ENCODE measurements around the gene CCL15.
"Not testable (repeated sequence)": the region's sequence is repeated elsewhere in the genome, so short reads cannot be mapped to it uniquely, and the experiment has no call there.

Gene CCL15, protein sequence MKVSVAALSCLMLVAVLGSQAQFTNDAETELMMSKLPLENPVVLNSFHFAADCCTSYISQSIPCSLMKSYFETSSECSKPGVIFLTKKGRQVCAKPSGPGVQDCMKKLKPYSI

GRCh38 chr17:36001110-36001771 lies at the start of gene CCL15:
TSS of gene CCL15 (minus strand) at chr17:36001553. CDS start at chr17:36001492, 61 bp downstream.
- DNase-seq (no peak), ATAC-seq (no peak)
- Mint-ChIP-seq H3K27ac (no peak within 1 kb of the TSS), H3K4me3 (no peak within 1 kb of the TSS), H3K4me1 (peaks cover 22% of the 10 kb centered on the region), H3K36me3 (ENCODE audit: low read depth) (no peaks in the 10 kb centered on the region), H3K9me3 (no peaks in the 10 kb centered on the region), H3K27me3 (peaks cover 4% of the 10 kb centered on the region)

DNA sequence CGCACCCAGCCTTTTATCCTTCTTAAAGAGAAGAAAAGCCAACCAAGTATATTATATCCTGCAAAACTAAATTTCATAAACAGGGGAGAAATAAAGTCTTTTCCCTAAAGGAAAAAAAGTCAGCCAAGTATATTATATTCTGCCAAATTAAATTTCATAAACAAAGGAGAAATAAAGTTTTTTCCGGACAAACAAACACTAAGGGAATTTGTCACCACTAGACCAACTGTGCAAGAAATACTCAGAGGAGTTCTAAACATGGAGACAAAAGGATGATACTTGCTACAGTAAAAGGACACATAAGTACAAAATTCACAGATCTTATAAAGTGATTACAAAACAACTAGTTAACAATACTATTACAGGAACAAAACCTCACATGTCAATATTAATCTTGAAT lies 48.3 kb upstream of the CCL15 start:
- no peak for ATAC-seq
- Mint-ChIP-seq H3K27ac (no peak overlapping the region), H3K4me1 (no peaks in the 10 kb centered on the region), H3K9me3 (peaks cover 36% of the 10 kb centered on the region), H3K4me3 (no peak overlapping the region), H3K27me3 (peaks cover 28% of the 10 kb centered on the region), H3K36me3 (ENCODE audit: low read depth) (peaks cover 3% of the 10 kb centered on the region)
- DNase-seq: no peak

- H3K4me1 Mint-ChIP-seq: no peaks in the 10 kb centered on the region
- DNase-seq (no peak), ATAC-seq (no peak)
- peaks cover 36% of the 10 kb centered on the region for H3K9me3 Mint-ChIP-seq
- peaks cover 3% of the 10 kb centered on the region for H3K36me3 Mint-ChIP-seq (ENCODE audit: low read depth)
- H3K4me3 Mint-ChIP-seq: no peak overlapping the region
- no peak overlapping the region for H3K27ac Mint-ChIP-seq
- H3K27me3 Mint-ChIP-seq: peaks cover 31% of the 10 kb centered on the region
Measured at GRCh38 chr17:36048066-36048465, 46.7 kb upstream of the CCL15 start.

- Mint-ChIP-seq H3K27me3 (peaks cover 20% of the 10 kb centered on the region), H3K36me3 (ENCODE audit: low read depth) (no peaks in the 10 kb centered on the region), H3K4me1 (peaks cover 7% of the 10 kb centered on the region), H3K9me3 (no peaks in the 10 kb centered on the region), H3K4me3 (no peak overlapping the region), H3K27ac (no peak overlapping the region)
- DNase-seq (no peak), ATAC-seq (no peak)
Measured at GRCh38 chr17:36036235-36036634, 34.9 kb upstream of the CCL15 start.

- Mint-ChIP-seq H3K4me3 (no peak overlapping the region), H3K9me3 (no peaks in the 10 kb centered on the region), H3K27me3 (peaks cover 29% of the 10 kb centered on the region), H3K27ac (no peak overlapping the region), H3K4me1 (peaks cover 6% of the 10 kb centered on the region), H3K36me3 (ENCODE audit: low read depth) (no peaks in the 10 kb centered on the region)
- ATAC-seq (no peak), DNase-seq (no peak)
Measured at GRCh38 chr17:36034127-36034526, 32.8 kb upstream of the CCL15 start.

DNA sequence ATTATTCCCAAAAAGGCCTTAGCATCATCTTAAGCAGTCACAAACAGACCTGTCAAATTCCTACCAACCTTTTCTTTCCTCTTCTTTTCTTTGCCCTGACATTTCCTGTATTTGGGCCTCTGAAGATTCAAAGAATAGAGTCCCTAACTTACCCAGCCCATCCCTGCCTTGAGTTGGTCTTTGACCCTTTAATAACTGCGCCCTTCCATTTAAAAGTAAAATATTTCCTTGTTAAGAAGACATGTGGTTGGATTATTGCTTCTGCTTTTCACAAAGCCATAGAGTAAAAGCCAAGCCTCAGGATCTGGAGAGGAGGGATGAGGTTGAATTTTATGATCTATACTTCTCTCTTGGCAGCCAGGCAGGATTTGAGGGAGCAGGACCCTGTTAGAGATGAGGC lies 29.6 kb upstream of the CCL15 start:
- DNase-seq (no peak), ATAC-seq (no peak)
- Mint-ChIP-seq H3K4me3 (no peak overlapping the region), H3K27me3 (peaks cover 27% of the 10 kb centered on the region), H3K27ac (no peak overlapping the region), H3K4me1 (peaks cover 6% of the 10 kb centered on the region), H3K9me3 (no peaks in the 10 kb centered on the region), H3K36me3 (ENCODE audit: low read depth) (no peaks in the 10 kb centered on the region)

DNA sequence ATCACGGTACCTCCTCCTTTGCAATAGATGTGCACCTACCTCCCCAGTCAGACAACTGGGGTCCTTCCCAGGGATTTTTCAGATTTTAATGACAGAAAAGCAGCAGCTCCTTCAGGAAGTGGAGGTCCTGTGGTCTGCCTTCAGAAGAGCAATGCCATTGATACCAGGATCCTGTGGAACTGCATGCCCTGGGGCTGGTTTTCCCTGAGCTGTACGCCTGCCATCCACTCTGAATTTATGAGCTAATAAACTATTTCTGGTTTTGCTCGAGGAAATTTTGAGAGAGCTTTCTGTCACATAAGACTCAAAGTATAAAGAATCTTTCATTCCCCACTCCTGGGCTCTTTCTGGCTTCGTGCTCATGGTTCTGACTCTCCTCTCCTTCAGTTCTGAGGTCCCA lies 26.4 kb upstream of the CCL15 start:
- Mint-ChIP-seq H3K36me3 (ENCODE audit: low read depth) (no peaks in the 10 kb centered on the region), H3K27ac (no peak overlapping the region), H3K4me3 (no peak overlapping the region), H3K4me1 (no peaks in the 10 kb centered on the region), H3K27me3 (peaks cover 18% of the 10 kb centered on the region), H3K9me3 (no peaks in the 10 kb centered on the region)
- no peak for DNase-seq
- ATAC-seq: no peak

- no peak for DNase-seq
- ATAC-seq: no peak
- Mint-ChIP-seq H3K4me3 (no peak overlapping the region), H3K36me3 (ENCODE audit: low read depth) (no peaks in the 10 kb centered on the region), H3K4me1 (no peaks in the 10 kb centered on the region), H3K27me3 (peaks cover 31% of the 10 kb centered on the region), H3K9me3 (no peaks in the 10 kb centered on the region), H3K27ac (no peak overlapping the region)
Measured at GRCh38 chr17:36024106-36024869, 22.9 kb upstream of the CCL15 start.

DNA sequence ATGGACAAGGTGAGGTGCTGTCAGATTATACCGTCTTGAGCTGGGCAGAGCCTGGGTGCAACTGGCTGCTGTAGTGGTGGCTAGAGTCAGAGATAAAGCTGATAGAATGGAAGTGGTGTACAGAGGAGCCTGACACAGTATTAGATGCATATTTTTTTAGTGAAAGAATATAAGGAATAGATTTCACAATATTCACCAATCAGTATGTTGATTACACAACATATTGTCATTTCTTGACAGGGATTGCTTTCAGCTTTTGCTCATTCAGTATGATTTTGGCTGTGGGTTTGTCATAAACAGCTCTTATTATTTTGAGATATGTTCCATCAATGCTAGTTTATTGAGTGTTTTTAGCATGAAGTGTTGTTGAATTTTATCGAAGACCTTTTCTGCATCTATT lies 18.1 kb upstream of the CCL15 start:
- no peak overlapping the region for H3K27ac Mint-ChIP-seq
- H3K27me3 Mint-ChIP-seq: peaks cover 35% of the 10 kb centered on the region
- peaks cover 4% of the 10 kb centered on the region for H3K4me1 Mint-ChIP-seq
- ATAC-seq (no peak), DNase-seq (no peak)
- H3K36me3 Mint-ChIP-seq (ENCODE audit: low read depth): no peaks in the 10 kb centered on the region
- H3K9me3 Mint-ChIP-seq: no peaks in the 10 kb centered on the region
- no peak overlapping the region for H3K4me3 Mint-ChIP-seq

DNA sequence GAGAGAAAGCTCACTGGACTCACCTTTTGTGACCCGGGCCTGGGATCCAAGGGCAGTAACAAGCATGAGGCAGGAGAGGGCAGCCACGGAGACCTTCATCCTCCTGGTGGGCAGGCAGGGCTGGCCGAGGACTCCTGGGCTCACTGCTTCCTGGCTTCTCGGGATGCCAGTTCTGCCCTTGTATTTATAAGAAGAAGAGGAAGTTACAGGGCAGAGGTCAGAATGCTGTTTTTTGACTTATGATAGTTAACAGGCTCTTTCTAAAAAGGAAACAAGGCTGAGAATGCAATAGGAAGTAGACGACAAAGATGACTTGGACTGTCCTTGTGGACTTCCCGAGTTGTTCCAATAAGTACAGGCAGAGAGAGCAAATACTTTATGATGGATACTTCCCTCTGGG lies 16.4 kb upstream of the CCL15 start, which contains the start of gene CCL23:
Gene CCL23, minus strand, starts transcription at position 174 of the 400 bp plus-strand sequence. Its CDS starts 75 bp downstream, at position 99.
- Mint-ChIP-seq H3K4me1 (peaks cover 4% of the 10 kb centered on the region), H3K36me3 (ENCODE audit: low read depth) (no peaks in the 10 kb centered on the region), H3K4me3 (no peak within 1 kb of the TSS), H3K9me3 (no peaks in the 10 kb centered on the region), H3K27me3 (peaks cover 41% of the 10 kb centered on the region), H3K27ac (no peak within 1 kb of the TSS)
- DNase-seq: no peak
- ATAC-seq: no peak

DNA sequence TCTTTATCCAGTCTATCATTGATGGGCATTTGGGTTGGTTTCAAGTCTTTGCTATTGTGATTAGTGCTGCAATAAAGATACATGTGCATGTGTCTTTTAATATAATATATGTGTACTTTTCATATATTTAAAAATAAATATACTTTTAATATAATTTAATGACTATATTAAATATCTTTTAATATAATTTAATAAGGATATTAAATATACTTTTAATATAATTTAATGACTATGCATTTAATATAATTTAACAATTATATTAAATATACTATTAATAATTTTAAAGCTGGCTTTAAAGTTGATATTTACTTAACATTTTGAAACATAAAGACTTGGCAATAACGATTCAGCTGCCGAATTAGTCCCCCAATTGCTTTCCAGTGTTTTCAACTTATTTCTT lies 15.2 kb upstream of the CCL15 start:
- Mint-ChIP-seq H3K9me3 (no peaks in the 10 kb centered on the region), H3K27me3 (peaks cover 31% of the 10 kb centered on the region), H3K4me3 (no peak overlapping the region), H3K36me3 (ENCODE audit: low read depth) (no peaks in the 10 kb centered on the region), H3K4me1 (peaks cover 4% of the 10 kb centered on the region), H3K27ac (no peak overlapping the region)
- no peak for DNase-seq
- no peak for ATAC-seq

DNA sequence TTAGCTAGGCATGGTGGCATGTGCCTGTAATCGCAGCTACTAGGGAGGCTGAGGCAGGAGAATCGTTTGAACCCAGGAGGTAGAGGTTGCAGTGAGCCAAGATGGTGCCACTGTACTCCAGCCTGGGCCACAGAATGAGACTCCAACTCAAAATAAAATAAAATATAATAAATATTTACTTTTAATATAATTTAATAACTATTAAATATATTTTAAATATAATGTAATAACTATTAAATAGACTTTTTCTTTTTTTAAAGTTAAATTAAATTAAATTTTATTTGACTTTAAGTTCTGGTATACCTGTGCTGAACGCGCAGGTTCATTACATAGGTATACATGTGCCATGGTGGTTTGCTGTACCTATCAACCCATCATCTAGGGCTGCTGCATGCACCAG lies 14.5 kb upstream of the CCL15 start:
- H3K27me3 Mint-ChIP-seq: peaks cover 26% of the 10 kb centered on the region
- H3K9me3 Mint-ChIP-seq; DNase-seq; H3K27ac Mint-ChIP-seq; ATAC-seq; H3K4me3 Mint-ChIP-seq; H3K36me3 Mint-ChIP-seq (ENCODE audit: low read depth); H3K4me1 Mint-ChIP-seq: not testable (repeated sequence)

DNA sequence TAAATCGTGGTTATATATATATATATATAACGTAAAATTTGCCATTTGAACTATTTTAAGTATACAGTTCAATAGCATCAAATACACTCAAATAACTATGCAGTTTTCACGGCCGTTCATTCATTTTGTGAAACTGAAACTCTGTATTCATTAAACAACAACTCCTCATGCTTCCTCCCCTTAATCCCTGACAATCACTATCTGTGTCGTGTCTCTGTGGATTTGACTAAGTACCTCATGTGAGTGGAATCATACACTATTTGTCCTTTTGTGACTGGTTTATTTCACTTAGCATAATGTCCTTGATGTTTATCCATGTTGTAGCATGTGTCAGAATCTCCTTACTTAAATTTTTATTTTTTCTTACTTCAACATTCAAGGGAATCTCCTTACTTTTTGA lies 13.6 kb upstream of the CCL15 start:
- DNase-seq (no peak), ATAC-seq (no peak)
- no peaks in the 10 kb centered on the region for H3K9me3 Mint-ChIP-seq
- no peak overlapping the region for H3K27ac Mint-ChIP-seq
- peaks cover 16% of the 10 kb centered on the region for H3K27me3 Mint-ChIP-seq
- peaks cover 4% of the 10 kb centered on the region for H3K4me1 Mint-ChIP-seq
- no peaks in the 10 kb centered on the region for H3K36me3 Mint-ChIP-seq (ENCODE audit: low read depth)
- H3K4me3 Mint-ChIP-seq: no peak overlapping the region

- Mint-ChIP-seq H3K4me3 (no peak overlapping the region), H3K36me3 (ENCODE audit: low read depth) (peaks cover 2% of the 10 kb centered on the region), H3K4me1 (no peaks in the 10 kb centered on the region), H3K27me3 (peaks cover 7% of the 10 kb centered on the region), H3K9me3 (peaks cover 5% of the 10 kb centered on the region), H3K27ac (no peak overlapping the region)
- no peak for DNase-seq
- no peak for ATAC-seq
Measured at GRCh38 chr17:36011201-36011600, 9.8 kb upstream of the CCL15 start.

DNA sequence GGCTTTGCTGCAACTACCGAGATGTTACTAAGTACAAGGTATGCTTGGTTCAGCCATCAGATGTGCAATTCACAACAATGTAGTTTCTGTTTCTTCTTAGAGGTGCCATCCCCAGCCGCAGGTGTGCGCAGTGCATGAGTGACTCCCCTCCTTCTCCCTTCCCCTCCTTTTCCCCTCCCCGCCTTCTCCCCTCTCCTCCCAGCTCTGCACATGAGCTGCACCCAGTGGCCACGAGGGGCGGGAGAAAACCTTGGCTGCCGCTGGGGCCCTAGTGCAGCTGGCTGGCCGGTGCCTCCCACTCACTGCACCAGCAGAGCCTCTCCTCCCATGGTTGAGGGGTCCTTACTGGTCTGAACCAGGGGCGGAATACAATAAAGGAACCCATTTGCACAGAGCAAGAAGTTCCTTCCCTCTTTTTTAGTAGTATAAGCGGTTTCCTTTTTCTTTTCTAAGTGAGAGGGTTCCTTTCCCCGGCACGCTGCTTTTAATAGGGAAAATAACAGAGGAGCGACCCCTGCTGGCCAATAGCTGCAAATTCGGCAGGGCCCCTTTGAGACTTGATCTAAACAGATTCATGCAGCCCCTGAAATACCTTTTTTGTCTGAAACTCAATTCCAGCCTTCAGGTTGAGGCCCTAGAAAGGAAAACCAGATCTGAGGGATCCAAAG lies 7.8 kb upstream of the CCL15 start:
- H3K36me3 Mint-ChIP-seq (ENCODE audit: low read depth): peaks cover 2% of the 10 kb centered on the region
- ATAC-seq: no peak
- H3K27ac Mint-ChIP-seq: no peak overlapping the region
- no peak for DNase-seq
- H3K4me1 Mint-ChIP-seq: peaks cover 8% of the 10 kb centered on the region
- peaks cover 6% of the 10 kb centered on the region for H3K27me3 Mint-ChIP-seq
- H3K4me3 Mint-ChIP-seq: no peak overlapping the region
- peaks cover 5% of the 10 kb centered on the region for H3K9me3 Mint-ChIP-seq
